VCaP (cell line): ENCODE data around the gene ARHGAP23.
"Not testable (repeated sequence)": the region's sequence is repeated elsewhere in the genome, so short reads cannot be mapped to it uniquely, and the experiment has no call there.

Experiments used
- H3K27ac ChIP-seq: fragments of 450-650 bp; 2 replicates; pipeline ENCODE4 v1.5.1; 2017
- TF ChIP-seq, protein P1 (sequence below): fragments of 450-650 bp; conservative IDR thresholded peaks from 2 replicates; pipeline ENCODE4 v1.5.1; 2017; ENCODE audit warnings: mild to moderate bottlenecking, moderate library complexity

The ARHGAP23 gene

DNA sequence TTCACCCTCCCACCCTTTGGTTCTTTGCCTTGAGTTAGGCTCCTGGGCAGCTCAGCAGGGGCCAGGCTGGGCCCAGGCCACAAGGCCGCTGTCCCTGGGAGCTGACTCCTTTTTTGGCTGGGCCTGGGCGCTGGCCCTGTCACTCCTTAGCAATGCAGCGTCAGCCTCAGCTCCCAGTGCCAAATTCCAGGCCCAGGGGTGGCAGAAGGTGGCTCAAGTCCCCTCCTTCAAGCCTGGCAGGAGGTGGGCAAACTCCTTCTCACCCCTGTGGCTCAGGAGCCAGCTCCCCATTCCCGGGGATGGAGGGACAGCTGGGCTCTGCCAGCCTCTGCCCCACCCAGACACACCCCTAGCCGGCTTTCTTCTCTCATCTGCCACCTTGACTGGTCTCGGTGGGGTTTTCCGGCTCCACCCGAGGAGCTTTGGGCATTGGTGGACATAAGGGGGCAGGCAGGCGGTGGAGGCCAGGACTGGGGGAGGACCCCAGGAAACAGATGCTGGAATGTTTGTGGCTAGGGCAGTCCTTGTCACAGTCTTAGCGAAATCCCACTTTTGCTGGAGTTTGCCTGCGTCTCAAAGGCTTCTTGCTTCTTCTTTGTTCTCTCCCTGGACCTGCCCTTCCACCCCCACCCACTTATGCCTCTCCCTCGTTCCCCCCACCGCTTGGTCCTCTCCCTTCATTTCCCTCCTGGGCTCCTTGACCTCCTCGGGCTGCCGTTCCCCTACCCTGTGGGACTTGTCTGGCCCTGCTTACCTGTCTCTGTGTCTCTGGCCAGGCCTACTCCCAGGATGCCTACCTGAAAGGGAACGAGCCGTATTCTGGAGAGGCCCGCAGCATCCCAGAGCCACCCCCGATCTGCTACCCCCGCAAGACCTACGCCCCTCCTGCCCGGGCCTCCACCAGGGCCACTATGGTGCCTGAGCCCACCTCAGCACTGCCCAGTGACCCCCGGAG lies 37.4 kb downstream of the ARHGAP23 start:
- TF ChIP-seq, protein P1, sequence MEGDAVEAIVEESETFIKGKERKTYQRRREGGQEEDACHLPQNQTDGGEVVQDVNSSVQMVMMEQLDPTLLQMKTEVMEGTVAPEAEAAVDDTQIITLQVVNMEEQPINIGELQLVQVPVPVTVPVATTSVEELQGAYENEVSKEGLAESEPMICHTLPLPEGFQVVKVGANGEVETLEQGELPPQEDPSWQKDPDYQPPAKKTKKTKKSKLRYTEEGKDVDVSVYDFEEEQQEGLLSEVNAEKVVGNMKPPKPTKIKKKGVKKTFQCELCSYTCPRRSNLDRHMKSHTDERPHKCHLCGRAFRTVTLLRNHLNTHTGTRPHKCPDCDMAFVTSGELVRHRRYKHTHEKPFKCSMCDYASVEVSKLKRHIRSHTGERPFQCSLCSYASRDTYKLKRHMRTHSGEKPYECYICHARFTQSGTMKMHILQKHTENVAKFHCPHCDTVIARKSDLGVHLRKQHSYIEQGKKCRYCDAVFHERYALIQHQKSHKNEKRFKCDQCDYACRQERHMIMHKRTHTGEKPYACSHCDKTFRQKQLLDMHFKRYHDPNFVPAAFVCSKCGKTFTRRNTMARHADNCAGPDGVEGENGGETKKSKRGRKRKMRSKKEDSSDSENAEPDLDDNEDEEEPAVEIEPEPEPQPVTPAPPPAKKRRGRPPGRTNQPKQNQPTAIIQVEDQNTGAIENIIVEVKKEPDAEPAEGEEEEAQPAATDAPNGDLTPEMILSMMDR, result no peak
- H3K27ac ChIP-seq, result peak overlapping the region; percentile 34; the same call in 1 of the 2 replicates

DNA sequence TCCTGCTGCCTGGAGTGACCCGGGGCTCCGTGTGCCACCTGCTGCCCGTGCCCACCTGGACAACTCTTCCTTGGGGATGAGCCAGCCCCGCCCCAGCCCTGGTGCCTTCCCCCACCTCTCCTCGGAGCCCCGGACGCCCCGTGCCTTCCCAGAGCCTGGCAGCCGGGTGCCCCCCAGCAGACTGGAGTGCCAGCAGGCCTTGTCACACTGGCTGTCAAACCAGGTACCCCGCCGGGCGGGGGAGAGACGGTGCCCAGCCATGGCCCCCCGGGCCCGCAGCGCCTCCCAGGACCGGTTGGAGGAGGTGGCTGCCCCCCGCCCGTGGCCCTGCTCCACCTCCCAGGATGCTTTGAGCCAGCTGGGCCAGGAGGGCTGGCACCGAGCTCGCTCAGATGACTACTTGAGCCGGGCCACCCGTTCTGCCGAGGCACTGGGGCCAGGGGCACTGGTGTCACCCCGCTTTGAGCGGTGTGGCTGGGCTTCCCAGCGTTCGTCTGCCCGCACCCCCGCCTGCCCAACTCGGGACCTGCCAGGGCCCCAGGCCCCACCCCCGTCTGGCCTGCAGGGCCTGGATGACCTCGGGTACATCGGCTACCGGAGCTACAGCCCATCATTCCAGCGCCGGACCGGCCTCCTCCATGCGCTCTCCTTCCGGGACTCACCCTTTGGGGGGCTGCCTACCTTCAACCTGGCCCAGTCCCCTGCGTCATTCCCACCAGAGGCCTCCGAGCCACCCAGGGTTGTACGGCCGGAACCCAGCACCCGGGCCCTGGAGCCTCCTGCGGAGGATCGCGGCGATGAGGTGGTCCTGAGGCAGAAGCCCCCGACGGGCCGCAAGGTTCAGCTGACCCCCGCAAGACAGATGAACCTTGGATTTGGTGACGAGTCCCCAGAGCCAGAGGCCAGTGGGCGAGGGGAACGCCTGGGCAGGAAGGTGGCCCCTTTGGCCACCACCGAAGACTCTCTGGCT lies 38.4 kb downstream of the ARHGAP23 start:
- H3K27ac ChIP-seq, result no peak overlapping the region
- TF ChIP-seq, protein P1, result no peak

DNA sequence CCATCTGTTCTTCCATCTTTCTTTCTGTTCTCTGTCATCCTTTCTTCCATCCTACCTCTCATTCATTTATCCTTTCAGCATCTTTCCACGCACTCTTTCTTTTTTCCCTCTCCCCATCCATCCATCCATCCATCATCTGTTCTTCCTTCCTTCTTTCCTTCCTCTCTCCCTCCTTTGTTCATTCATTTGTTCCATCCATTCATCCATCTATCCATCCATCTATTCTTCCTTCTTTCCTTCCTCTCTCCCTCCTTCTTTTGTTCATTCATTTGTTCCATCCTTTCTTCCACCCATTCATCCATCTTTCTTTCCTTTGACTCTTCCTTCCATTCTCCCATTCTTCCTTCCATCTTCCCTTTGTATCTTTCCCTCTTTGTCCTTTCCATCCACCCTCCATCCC lies 39.2 kb downstream of the ARHGAP23 start:
- TF ChIP-seq, protein P1, result no peak
- no peak overlapping the region for H3K27ac ChIP-seq

DNA sequence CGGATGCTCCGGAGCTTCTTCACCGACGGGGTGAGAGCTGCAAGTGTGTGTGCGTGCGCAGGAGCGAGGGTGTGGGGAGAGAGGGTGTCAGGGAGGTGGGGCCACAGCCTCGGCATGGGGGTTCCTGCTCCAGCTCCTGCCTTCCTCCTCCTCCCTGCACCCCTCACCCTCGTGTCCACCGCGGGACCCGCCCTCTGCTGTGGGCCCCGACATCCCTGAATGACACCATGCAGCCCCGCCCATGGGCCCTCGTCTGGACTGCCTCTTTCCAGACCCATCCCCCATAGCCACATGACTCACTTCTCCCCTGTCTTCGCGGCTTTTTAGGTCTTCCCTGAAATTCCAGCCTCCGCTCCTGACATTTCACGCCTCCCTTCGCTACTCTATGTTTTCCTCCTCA lies 41.6 kb downstream of the ARHGAP23 start:
- TF ChIP-seq, protein P1, result no peak
- H3K27ac ChIP-seq, result no peak overlapping the region

DNA sequence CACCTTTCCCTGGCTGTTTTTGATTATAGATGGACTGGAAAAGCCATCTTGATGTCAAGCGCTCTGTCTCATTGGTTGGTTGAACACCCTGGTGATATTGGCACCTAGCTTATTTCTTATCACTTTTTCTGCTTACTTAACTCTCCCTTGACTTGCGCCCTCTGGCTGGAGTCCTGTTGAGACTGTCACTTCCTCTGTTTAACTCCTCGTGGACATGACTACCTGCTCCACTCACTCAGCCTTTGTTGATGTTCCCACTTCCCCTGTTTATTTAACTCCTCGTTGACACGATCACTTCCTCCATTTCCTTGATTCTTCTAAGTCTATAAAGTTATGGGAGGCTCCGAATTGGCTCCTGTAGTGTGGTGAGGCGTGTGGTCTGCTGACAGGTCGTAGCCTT lies 43.0 kb downstream of the ARHGAP23 start:
- TF ChIP-seq, protein P1, result 0 out of 2 replicates have a peak, but pooled peaks have one; percentile 29
- H3K27ac ChIP-seq, result not testable (repeated sequence)

DNA sequence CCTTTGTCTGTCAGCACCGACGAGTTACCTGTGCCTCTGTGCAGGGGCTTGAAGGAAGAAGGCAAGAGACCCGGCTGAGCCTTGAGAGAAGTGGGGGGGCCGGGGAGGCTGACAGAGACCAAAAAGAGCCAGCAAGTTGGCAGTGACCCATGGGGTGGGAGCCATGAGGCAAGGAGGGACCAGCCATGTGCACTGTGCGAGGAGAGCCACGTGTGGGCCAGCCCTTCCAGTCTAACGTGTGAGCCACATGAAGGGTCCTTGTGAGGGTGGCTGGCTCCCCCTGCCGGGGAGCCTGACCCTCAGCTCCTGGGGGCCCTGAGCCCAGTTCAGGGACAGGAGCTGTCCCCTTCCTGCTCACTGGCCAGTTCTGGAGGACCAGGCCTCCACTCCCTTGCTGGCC lies 46.4 kb downstream of the ARHGAP23 start:
- TF ChIP-seq, protein P1, result peak; percentile 11; the same call in 1 of the 2 replicates
- not testable (repeated sequence) for H3K27ac ChIP-seq

DNA sequence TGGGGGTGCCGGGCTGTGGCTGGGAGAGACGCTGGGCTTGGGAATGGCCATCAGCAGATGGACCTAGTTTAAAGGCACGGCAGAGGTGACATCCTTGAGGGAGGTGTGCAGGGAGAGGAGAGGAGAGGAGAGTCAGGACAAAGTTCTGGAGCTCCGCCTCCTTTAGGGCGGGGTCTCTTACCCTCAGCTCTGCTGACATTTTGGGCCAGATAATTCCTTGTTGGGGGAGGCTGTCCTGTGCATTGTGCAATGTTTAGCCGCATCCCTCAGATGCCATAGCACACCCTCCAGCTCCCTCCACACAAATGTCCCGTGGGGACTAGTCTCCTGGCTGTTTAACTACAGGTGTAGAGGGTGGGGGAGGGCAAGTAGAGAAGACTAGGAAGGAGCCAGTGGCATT lies 48.3 kb downstream of the ARHGAP23 start:
- H3K27ac ChIP-seq, result no peak overlapping the region
- TF ChIP-seq, protein P1, result no peak

DNA sequence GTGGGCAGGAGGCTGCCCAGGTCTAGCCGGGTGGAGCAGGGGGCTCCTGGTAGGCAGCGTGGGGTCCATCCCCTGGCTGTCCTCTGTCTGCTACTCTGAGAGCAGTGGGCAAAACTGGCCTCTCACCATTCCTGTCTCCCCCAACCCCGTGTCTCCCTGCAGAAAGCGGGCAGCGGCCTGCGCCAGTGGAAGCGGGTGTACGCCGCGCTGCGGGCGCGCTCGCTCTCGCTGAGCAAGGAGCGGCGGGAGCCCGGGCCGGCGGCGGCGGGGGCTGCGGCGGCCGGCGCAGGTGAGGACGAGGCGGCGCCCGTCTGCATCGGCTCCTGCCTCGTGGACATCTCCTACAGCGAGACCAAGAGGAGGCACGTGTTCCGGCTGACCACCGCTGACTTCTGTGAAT lies 49.2 kb downstream of the ARHGAP23 start:
- H3K27ac ChIP-seq, result not testable (repeated sequence)

DNA sequence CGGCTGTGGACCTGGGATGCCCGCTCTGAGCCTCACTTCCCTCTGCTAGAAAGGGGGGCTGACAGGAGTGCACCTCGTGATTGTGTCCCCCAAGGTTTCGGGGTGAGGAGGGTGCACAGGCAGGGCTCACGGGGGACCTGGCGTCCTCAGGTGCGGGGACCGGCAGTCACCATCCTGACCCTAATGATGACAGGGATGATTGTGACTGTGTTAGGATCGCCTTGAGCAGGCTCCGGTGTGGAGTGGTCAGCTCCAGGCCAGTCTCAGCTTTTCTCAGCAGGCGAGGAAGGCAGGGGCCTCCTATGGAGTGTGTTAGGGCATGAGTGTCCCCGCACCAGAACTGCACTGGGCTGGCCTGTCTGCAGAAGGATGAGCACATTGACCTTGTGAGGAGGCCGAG lies 49.7 kb downstream of the ARHGAP23 start:
- H3K27ac ChIP-seq, result not testable (repeated sequence)

DNA sequence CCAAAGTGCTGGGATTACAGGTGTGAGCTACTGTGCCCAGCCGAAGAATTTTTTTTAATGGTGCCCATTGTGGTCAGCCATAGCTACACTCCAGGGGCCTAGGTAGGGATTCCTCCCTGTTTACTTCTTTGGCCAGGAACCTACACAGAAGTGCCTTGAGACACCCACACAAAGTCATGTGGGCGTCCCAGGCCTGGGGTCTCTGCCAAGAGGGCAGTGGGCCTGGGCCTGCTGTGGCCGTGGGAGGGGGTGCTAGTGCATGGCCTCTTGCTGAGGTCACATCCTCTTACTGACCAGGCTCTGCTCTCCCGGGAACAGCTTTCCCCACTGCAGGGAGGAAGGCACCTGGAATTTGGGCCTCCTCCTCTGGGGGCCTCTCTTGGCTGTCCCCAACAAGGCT lies 50.4 kb downstream of the ARHGAP23 start:
- not testable (repeated sequence) for H3K27ac ChIP-seq
